ENCODE measurements around the gene ANKRD42. TPM values are rescaled to one million over a fixed set of nuclear protein-coding genes. Genes with fewer than 3 reads are reported as not detected.
A peak's percentile ranks its signal among the peaks of the same experiment; 100 is the strongest.

The ANKRD42 gene
- total and polyA plus RNA-seq, 9 of the 15 experiments (the other 6 are each of a cell fraction or from before 2014, with no cell fraction given), result 2.8 to 9.1 (median 6.1) TPM

DNA sequence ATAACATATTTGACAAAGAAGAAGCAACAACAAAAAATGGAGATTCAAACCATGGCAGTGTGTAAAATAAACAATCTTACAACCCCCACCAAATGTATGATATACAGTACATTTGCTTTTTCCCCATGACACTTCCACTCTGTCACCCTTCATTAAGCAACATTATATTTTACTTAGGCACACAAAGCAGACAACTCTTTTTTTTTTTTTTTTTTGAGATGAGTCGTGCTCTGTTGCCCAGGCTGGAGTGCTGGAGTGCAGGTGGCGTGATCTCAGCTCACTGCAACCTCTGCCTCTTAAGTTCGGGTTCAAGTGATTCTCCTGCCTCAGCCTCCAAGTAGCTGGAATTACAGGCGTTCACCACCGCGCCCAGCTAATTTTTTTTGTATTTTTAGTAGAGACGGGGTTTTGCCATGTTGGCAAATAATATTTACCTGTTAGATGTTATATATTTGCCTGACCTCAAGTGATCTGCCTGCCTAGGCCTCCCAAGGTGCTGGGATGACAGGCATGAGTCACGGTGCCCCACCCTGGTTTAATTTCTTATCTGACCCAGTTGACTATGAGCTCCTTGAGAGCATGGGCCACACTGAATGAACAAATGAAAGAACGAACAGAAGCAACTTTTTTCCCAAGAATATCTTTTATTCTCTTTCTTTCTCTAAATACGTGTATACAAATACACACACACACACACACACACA lies 42.1 kb upstream of the ANKRD42 start (continued):
- TF ChIP-seq, protein P1, sequence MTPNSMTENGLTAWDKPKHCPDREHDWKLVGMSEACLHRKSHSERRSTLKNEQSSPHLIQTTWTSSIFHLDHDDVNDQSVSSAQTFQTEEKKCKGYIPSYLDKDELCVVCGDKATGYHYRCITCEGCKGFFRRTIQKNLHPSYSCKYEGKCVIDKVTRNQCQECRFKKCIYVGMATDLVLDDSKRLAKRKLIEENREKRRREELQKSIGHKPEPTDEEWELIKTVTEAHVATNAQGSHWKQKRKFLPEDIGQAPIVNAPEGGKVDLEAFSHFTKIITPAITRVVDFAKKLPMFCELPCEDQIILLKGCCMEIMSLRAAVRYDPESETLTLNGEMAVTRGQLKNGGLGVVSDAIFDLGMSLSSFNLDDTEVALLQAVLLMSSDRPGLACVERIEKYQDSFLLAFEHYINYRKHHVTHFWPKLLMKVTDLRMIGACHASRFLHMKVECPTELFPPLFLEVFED (CRISPR knock-in tag; conservative IDR thresholded peaks at IDR 0.05), result no peak
- TF ChIP-seq, protein P2, sequence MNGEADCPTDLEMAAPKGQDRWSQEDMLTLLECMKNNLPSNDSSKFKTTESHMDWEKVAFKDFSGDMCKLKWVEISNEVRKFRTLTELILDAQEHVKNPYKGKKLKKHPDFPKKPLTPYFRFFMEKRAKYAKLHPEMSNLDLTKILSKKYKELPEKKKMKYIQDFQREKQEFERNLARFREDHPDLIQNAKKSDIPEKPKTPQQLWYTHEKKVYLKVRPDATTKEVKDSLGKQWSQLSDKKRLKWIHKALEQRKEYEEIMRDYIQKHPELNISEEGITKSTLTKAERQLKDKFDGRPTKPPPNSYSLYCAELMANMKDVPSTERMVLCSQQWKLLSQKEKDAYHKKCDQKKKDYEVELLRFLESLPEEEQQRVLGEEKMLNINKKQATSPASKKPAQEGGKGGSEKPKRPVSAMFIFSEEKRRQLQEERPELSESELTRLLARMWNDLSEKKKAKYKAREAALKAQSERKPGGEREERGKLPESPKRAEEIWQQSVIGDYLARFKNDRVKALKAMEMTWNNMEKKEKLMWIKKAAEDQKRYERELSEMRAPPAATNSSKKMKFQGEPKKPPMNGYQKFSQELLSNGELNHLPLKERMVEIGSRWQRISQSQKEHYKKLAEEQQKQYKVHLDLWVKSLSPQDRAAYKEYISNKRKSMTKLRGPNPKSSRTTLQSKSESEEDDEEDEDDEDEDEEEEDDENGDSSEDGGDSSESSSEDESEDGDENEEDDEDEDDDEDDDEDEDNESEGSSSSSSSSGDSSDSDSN (IDR thresholded peaks at IDR 0.05; ENCODE audit: borderline replicate concordance in 1 of 2, low read depth in 2 of 2, low read length in 2 of 2), result no peak
- TF ChIP-seq, protein P3, sequence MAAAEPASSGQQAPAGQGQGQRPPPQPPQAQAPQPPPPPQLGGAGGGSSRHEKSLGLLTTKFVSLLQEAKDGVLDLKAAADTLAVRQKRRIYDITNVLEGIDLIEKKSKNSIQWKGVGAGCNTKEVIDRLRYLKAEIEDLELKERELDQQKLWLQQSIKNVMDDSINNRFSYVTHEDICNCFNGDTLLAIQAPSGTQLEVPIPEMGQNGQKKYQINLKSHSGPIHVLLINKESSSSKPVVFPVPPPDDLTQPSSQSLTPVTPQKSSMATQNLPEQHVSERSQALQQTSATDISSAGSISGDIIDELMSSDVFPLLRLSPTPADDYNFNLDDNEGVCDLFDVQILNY (CRISPR knock-in tag; IDR thresholded peaks at IDR 0.05), result no peak
- TF ChIP-seq ZNF76 (CRISPR knock-in tag; IDR thresholded peaks at IDR 0.05; ENCODE audit: borderline replicate concordance), result no peak
- TF ChIP-seq NCOR1 (IDR thresholded peaks at IDR 0.05), result no peak; the same call in 1 of the 2 replicates
- no peak for TF ChIP-seq BCL6 (CRISPR knock-in tag; IDR thresholded peaks at IDR 0.05)
- no peak for TF ChIP-seq FOXK1 (CRISPR knock-in tag; IDR thresholded peaks at IDR 0.05; ENCODE audit: borderline replicate concordance)
- no peak for TF ChIP-seq ZSCAN32 (CRISPR knock-in tag; IDR thresholded peaks at IDR 0.05)
- TF ChIP-seq TSC22D4 (tag; IDR thresholded peaks at IDR 0.05), result no peak
- TF ChIP-seq KDM5B (IDR thresholded peaks at IDR 0.05; ENCODE audit: insufficient replicate concordance, low read depth, low read length), result no peak
- no peak for TF ChIP-seq ZNF696 (CRISPR knock-in tag; conservative IDR thresholded peaks at IDR 0.05)
- TF ChIP-seq SAFB2 (IDR thresholded peaks at IDR 0.05; ENCODE audit: borderline replicate concordance, low read depth, low read length, severe bottlenecking), result no peak
- TF ChIP-seq JUN (IDR thresholded peaks at IDR 0.05; ENCODE audit: borderline replicate concordance, low read depth, low read length), result peak; percentile 92
- TF ChIP-seq JUN (CRISPR knock-in tag; IDR thresholded peaks at IDR 0.05; ENCODE audit: borderline replicate concordance), result no peak
- TF ChIP-seq GTF2A2 (tag; IDR thresholded peaks at IDR 0.05), result no peak
- TF ChIP-seq NFXL1 (CRISPR knock-in tag; IDR thresholded peaks at IDR 0.05), result no peak
- no peak for TF ChIP-seq ETV5 (CRISPR knock-in tag; IDR thresholded peaks at IDR 0.05; ENCODE audit: low read depth)
- TF ChIP-seq CC2D1A (IDR thresholded peaks at IDR 0.05), result no peak
- peak; percentile 97 for TF ChIP-seq JUND (IDR thresholded peaks at IDR 0.05; ENCODE audit: borderline replicate concordance, low read depth, low read length)
- peak; percentile 94; the same call in 2 of the 3 replicates for TF ChIP-seq JUND (tag; IDR thresholded peaks at IDR 0.05; ENCODE audit: borderline replicate concordance, low read depth, low read length)
- TF ChIP-seq, protein P4, sequence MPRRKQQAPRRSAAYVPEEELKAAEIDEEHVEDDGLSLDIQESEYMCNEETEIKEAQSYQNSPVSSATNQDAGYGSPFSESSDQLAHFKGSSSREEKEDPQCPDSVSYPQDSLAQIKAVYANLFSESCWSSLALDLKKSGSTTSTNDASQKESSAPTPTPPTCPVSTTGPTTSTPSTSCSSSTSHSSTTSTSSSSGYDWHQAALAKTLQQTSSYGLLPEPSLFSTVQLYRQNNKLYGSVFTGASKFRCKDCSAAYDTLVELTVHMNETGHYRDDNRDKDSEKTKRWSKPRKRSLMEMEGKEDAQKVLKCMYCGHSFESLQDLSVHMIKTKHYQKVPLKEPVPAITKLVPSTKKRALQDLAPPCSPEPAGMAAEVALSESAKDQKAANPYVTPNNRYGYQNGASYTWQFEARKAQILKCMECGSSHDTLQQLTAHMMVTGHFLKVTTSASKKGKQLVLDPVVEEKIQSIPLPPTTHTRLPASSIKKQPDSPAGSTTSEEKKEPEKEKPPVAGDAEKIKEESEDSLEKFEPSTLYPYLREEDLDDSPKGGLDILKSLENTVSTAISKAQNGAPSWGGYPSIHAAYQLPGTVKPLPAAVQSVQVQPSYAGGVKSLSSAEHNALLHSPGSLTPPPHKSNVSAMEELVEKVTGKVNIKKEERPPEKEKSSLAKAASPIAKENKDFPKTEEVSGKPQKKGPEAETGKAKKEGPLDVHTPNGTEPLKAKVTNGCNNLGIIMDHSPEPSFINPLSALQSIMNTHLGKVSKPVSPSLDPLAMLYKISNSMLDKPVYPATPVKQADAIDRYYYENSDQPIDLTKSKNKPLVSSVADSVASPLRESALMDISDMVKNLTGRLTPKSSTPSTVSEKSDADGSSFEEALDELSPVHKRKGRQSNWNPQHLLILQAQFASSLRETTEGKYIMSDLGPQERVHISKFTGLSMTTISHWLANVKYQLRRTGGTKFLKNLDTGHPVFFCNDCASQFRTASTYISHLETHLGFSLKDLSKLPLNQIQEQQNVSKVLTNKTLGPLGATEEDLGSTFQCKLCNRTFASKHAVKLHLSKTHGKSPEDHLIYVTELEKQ (CRISPR knock-in tag; IDR thresholded peaks at IDR 0.05), result no peak
